ENCODE data around the gene PLB1.

- TF ChIP-seq, protein P1, sequence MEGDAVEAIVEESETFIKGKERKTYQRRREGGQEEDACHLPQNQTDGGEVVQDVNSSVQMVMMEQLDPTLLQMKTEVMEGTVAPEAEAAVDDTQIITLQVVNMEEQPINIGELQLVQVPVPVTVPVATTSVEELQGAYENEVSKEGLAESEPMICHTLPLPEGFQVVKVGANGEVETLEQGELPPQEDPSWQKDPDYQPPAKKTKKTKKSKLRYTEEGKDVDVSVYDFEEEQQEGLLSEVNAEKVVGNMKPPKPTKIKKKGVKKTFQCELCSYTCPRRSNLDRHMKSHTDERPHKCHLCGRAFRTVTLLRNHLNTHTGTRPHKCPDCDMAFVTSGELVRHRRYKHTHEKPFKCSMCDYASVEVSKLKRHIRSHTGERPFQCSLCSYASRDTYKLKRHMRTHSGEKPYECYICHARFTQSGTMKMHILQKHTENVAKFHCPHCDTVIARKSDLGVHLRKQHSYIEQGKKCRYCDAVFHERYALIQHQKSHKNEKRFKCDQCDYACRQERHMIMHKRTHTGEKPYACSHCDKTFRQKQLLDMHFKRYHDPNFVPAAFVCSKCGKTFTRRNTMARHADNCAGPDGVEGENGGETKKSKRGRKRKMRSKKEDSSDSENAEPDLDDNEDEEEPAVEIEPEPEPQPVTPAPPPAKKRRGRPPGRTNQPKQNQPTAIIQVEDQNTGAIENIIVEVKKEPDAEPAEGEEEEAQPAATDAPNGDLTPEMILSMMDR (conservative IDR thresholded peaks at IDR 0.05) = no peak
- TF ChIP-seq ZFX (IDR thresholded peaks at IDR 0.05) = no peak
Observed at GRCh38 chr2:28538652-28539051, 42.8 kb downstream of the PLB1 start.
